BE2C (cell line): ENCODE results near the gene HPCAL1.

ENCODE experiments used
- DNase-seq: peaks from one replicate; pipeline ENCODE4 v3.0.0-alpha.2; 2020
- H3K27me3 ChIP-seq: fragments of 250-450 bp; sonication (Bioruptor Pico); 2 replicates; pipeline ENCODE4 v1.5.1; 2020; ENCODE audit warnings: mild to moderate bottlenecking
- H3K36me3 ChIP-seq: fragments of 250-450 bp; sonication (Bioruptor Pico); 2 replicates; pipeline ENCODE4 v1.5.1; 2020; ENCODE audit warnings: mild to moderate bottlenecking
- H3K4me1 ChIP-seq: fragments of 250-450 bp; sonication (Bioruptor Pico); 2 replicates; pipeline ENCODE4 v1.5.1; 2020
- H3K4me3 ChIP-seq: 2 replicates; pipeline ENCODE4 v1.5.1; 2011; ENCODE audit warnings: low read depth, low read length
- H3K9me3 ChIP-seq: fragments of 250-450 bp; sonication (Bioruptor Pico); 2 replicates; pipeline ENCODE4 v1.5.1; 2020
- TF ChIP-seq, protein P1 (sequence below): IDR thresholded peaks from 2 replicates; pipeline ENCODE4 v1.5.1; 2012; ENCODE audit warnings: mild to moderate bottlenecking, low read depth, low read length

The HPCAL1 gene

GRCh38 chr2:10460366-10460796, 157.7 kb downstream of the HPCAL1 start:
- Histone ChIP-seq H3K36me3 (no peaks in the 10 kb centered on the region), H3K27me3 (no peaks in the 10 kb centered on the region)
- TF ChIP-seq, protein P1, sequence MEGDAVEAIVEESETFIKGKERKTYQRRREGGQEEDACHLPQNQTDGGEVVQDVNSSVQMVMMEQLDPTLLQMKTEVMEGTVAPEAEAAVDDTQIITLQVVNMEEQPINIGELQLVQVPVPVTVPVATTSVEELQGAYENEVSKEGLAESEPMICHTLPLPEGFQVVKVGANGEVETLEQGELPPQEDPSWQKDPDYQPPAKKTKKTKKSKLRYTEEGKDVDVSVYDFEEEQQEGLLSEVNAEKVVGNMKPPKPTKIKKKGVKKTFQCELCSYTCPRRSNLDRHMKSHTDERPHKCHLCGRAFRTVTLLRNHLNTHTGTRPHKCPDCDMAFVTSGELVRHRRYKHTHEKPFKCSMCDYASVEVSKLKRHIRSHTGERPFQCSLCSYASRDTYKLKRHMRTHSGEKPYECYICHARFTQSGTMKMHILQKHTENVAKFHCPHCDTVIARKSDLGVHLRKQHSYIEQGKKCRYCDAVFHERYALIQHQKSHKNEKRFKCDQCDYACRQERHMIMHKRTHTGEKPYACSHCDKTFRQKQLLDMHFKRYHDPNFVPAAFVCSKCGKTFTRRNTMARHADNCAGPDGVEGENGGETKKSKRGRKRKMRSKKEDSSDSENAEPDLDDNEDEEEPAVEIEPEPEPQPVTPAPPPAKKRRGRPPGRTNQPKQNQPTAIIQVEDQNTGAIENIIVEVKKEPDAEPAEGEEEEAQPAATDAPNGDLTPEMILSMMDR = no peak

GRCh38 chr2:10462178-10463083, 159.7 kb downstream of the HPCAL1 start:
- Histone ChIP-seq H3K27me3 (no peaks in the 10 kb centered on the region), H3K9me3 (no peaks in the 10 kb centered on the region), H3K4me1 (no peaks in the 10 kb centered on the region), H3K36me3 (no peaks in the 10 kb centered on the region), H3K4me3 (no peak overlapping the region)
- TF ChIP-seq, protein P1 = no peak
- no peak for DNase-seq

More at GRCh38 chr2:10460366-10460796, 157.7 kb downstream of the HPCAL1 start:
- Histone ChIP-seq H3K4me3 (no peak overlapping the region), H3K9me3 (no peaks in the 10 kb centered on the region), H3K4me1 (no peaks in the 10 kb centered on the region)
- no peak for DNase-seq

DNA sequence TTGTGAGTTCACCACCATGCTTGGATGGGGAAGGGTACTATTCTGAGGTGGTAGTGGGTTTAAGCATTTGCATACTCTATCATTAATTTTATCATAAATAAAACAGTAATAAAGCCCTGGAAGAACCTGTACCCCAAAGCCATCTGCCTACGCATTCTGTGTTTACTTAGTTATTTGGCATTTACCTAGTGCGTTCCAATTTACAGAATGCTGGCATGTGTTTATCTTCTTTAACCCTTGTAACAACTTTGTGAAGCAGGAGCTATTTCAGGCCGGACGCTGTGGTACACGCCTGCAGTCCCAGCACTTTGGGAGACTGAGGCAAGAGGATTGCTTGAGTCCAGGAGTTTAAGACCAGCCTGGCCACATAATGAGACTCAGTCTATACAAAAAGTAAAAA, 163.2 kb downstream of the HPCAL1 start:
- no peak for DNase-seq
- no peaks in the 10 kb centered on the region for H3K4me1 ChIP-seq
- TF ChIP-seq, protein P1 = no peak
- no peaks in the 10 kb centered on the region for H3K36me3 ChIP-seq
- no peaks in the 10 kb centered on the region for H3K27me3 ChIP-seq
- H3K9me3 ChIP-seq = no peaks in the 10 kb centered on the region
- H3K4me3 ChIP-seq = no peak overlapping the region

GRCh38 chr2:10466801-10467200, 164.1 kb downstream of the HPCAL1 start:
- Histone ChIP-seq H3K4me1 (no peaks in the 10 kb centered on the region), H3K27me3 (no peaks in the 10 kb centered on the region), H3K36me3 (no peaks in the 10 kb centered on the region), H3K4me3 (no peak overlapping the region), H3K9me3 (no peaks in the 10 kb centered on the region)
- TF ChIP-seq, protein P1 = no peak
- DNase-seq = no peak

DNA sequence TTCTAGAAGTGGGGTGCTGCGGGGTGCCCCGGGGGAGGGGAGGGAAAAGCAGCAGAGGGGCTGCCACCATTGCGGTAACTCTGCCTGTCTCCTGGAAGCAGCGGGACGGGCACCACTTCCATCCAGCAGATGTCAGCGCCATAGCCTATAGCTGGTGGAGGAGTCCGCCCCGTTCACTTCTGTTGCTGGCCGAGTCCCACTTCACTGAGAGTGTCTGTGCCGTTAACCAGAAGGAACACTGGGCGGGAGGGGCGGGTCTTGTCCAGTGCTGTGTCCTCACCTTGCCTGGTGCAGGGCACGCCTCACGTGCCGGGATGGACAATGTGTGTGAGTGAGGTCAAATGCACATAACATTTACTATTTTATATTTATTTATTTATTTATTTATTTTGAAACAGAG, 164.7 kb downstream of the HPCAL1 start:
- H3K4me1 ChIP-seq = no peaks in the 10 kb centered on the region
- TF ChIP-seq, protein P1 = peak; percentile 23; the same call in 1 of the 2 replicates

DNA sequence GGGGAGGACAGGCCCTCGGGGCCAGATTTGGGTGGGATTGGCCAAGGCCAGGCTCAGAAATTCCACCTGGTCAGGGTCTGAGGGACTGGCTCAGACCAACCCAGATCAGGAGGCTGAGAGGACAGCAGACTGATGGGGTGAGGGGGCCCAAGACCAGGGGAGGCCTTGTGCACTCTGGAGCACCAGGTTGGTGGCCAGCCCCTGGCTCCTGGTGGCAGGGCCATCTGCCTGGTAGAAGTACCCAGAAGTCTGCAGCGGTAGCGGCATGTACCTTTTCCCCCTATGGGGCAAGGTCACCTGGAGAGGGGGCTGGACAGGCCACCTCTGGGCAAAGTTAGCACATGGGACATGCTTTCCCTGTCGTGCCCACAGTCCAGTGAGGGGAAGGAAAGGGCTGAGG, 166.6 kb downstream of the HPCAL1 start:
- no peaks in the 10 kb centered on the region for H3K27me3 ChIP-seq
- TF ChIP-seq, protein P1 = no peak
- H3K4me1 ChIP-seq = no peaks in the 10 kb centered on the region
- no peak for DNase-seq
- no peak overlapping the region for H3K4me3 ChIP-seq
- no peaks in the 10 kb centered on the region for H3K9me3 ChIP-seq
- H3K36me3 ChIP-seq = no peaks in the 10 kb centered on the region

More for the DNA sequence above, 164.7 kb downstream of the HPCAL1 start:
- Histone ChIP-seq H3K36me3 (no peaks in the 10 kb centered on the region), H3K4me3 (no peak overlapping the region), H3K9me3 (no peaks in the 10 kb centered on the region), H3K27me3 (no peaks in the 10 kb centered on the region)
- DNase-seq = peak; percentile 46
